Panc1 (cell line): Measurements from ENCODE around the gene GALNT1.

Experiments
- CTCF ChIP-seq: fragments of 450-650 bp; IDR thresholded peaks from 2 replicates; pipeline ENCODE4 v1.5.1; 2017; ENCODE audit warnings: mild to moderate bottlenecking
- TCF7L2 ChIP-seq: IDR thresholded peaks from 2 replicates; pipeline ENCODE4 v1.6.1; 2011; ENCODE audit warnings: mild to moderate bottlenecking, low read depth, low read length, inconsistent platforms

- TF ChIP-seq CTCF (no peak), TCF7L2 (no peak)
Measured at GRCh38 chr18:35564795-35565453, 16.6 kb upstream of the GALNT1 start.
